CD1c-positive myeloid dendritic cell (primary cell): Measurements from ENCODE around the gene WWC2.
A peak's percentile ranks its signal among the peaks of the same experiment; 100 is the strongest.
"Not testable (repeated sequence)": the region's sequence is repeated elsewhere in the genome, so short reads cannot be mapped to it uniquely, and the experiment has no call there.

Experiments used
- DNase-seq: peaks from one replicate; pipeline ENCODE4 v3.0.0-alpha.2; 2016; ENCODE audit errors: extremely low spot score

WWC2 gene

GRCh38 chr4:183299464-183299863 is 200.4 kb downstream of the WWC2 start:
- DNase-seq = no peak

GRCh38 chr4:183300070-183300469 is 201.0 kb downstream of the WWC2 start:
- no peak for DNase-seq

GRCh38 chr4:183300655-183301054 is 201.6 kb downstream of the WWC2 start:
- DNase-seq = no peak

DNA sequence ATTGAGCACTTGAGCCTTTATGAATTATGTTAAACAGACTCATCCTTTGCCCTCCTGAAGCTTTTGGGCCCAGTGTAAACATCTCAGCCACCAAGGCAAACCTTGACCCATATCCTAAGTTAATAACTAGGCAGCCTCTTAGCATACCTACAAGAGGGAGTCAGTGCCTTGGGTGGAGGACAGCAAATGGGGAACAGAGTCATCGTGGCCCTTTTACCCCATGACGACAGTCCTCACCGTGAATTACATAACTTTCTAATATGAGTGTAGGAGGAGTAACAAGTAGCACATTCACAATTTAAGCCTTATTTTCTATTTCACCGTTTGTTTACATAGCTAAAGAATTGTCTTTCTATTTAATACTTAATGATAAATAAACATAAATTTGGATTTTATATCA is 204.2 kb downstream of the WWC2 start:
- peak; percentile 24 for DNase-seq

DNA sequence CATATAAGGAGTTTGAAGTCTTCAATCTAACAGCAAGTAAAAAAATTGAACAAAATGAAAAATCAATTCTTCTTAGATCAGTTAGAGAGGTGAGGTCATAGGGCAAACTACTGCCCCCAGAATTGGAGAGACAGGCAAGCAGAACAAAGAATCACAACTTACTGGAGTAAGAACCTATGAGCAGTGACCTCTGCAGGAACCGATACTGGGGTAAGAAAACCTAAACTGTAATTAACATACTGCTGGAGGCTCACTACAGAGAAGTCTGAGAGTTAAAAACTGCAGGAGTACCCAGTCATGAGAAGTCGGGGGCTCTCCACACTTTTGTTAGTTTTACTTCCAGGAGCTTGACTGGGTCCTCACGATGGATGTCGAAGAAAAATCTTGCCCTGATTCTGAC is 205.0 kb downstream of the WWC2 start:
- DNase-seq = no peak

GRCh38 chr4:183304538-183304937 is 205.5 kb downstream of the WWC2 start:
- DNase-seq = no peak

- DNase-seq = no peak
Observed at GRCh38 chr4:183306811-183307210, 207.8 kb downstream of the WWC2 start.

DNA sequence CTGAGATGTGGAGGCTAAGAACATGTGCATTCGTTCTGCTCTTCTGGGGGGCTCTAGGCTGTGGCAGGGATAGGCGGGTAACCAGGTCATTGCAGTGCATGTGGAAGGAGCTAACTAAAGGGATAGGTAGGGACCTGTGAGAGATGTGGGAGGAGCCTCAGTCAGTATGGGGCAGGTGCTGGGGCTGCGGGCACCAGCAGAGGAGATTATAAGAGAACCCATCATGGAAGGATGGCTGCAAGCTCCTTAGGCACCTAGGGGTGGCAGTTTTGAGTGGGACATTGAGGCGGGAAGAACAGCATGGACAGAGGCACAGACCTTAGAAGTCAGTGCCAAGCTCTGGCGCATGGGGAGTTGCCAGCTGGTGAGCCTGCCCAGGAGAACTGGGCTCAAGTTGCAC is 213.8 kb downstream of the WWC2 start:
- DNase-seq = no peak

- DNase-seq = no peak
Observed at GRCh38 chr4:183314336-183314735, 215.3 kb downstream of the WWC2 start.

DNA sequence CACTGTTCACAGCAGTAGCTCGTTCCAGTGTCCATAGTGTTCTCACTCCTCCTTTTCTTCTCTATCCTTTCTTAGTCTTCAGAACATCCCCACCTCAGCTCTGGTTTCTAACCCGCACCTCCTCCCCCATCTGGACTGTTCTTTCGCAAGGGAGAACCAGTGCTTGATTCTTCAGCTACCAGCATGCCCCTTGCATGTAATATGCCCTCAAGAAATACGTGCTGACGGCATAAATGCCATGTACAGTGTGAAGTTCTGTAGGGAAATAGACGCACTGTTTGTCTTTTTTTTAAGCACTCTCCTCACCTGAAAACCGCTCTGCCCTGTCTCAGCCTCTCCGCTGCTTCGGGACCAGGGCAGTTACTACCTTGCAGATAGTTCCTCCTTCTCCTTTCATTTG is 215.7 kb downstream of the WWC2 start:
- no peak for DNase-seq

GRCh38 chr4:183318656-183319055 is 219.6 kb downstream of the WWC2 start:
- no peak for DNase-seq

DNA sequence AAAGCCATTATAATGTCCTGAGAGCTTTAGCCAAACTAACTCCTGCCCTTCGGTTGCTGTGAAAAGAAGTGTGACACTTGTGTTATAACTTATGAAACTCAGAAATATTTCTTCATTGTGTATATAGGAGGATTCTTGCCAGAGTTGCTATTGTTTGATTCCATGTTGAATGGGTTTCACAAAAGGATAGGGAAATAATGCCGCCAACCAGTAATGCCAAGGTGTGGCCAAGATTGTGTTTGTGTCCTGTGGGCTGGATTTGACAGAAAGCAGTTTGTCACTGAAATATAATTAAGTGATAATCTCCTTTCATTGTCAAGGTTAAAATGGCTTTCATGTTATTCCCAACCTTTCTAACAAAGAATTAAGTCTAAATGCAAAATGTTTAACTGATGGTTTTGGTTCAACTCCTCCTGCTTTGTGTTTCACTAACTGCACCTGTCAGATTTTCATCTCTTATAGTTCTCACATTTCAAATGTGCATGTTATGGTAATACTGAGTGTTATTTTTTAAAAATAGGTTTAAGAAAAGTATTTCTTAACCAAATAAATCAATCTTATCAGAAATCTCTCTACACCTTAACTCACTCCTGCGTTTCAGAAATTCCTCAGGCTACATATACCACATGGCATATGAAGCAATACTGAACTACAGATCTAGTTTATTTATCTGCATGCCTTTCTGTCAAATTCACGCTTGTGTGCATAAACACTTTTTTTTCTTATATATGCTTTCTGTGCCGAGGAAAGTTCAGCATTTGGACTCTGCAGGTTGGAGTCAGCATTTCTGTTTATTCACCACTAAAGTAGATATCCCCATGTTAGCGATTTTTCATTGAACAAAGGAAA is 221.4 kb downstream of the WWC2 start, which contains the start of gene CLDN22:
Gene CLDN22, minus strand, starts transcription at position 66 of the 849 bp plus-strand sequence. Its CDS starts 58 bp downstream, at position 8.
- no peak for DNase-seq

DNA sequence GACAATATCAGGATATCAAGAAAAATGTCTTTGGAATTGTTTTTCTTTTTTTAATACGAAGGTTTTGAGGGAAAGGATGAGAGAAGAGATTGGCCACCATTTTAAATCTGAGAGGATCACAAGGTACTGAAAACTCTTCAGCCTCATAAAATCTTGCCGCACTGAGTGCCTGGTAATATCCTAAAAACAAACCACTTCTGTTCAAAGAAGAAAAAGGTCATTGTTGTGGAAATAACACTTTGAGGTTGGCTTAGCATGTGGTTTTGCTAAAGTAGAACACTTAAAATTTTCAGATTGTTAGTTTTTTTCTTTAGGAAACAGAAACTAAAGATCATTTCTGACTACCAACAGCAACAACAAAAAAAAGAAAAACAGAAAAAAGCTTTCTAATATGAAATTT is 222.0 kb downstream of the WWC2 start:
- DNase-seq = no peak

DNA sequence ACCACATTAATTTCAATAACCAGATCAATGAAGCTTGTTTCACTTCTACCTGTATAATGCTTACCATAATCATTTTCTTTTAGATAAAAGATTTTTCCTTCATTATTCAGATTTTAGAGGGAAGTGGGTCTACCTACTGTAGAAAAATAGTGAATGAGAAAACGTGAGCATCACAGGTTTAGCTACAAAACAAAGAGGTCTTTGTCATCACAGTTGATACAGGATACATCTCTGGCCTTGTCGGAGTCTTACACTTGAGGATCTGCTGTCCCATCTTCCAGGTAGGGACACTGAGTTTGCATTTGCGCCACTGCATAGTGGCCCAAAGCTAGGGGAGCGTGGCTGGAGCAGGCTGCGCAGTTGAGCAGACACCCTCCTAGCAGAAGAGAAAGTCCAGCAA is 222.5 kb downstream of the WWC2 start:
- DNase-seq = no peak

- no peak for DNase-seq
Observed at GRCh38 chr4:183322326-183322725, 223.3 kb downstream of the WWC2 start, which contains the start of gene CLDN24. Gene CLDN24 (minus strand): TSS chr4:183322426. CDS start chr4:183322426, 0 bp downstream.

- no peak for DNase-seq
Observed at GRCh38 chr4:183323295-183323694, 224.2 kb downstream of the WWC2 start.

- not testable (repeated sequence) for DNase-seq
Observed at GRCh38 chr4:183324056-183324455, 225.0 kb downstream of the WWC2 start.

DNA sequence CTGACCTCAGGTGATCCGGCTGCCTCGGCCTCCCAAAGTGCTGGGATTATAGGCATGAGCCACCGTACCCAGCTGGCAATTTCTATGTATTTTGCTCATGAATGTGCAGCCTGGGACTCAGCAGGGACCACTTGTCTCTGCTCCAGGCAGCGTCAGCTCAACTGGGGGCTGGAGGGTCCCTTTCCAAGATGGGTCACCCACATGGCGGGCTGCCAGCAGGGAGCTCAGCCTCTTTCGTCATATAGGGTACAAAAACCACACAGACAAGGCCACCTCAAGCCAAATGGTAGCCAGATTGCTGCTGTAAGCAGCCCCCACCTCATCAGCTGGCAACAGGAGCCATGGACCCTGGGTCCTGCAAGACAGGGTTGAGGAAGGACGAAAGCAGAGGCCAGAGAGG is 225.6 kb downstream of the WWC2 start:
- no peak for DNase-seq

DNA sequence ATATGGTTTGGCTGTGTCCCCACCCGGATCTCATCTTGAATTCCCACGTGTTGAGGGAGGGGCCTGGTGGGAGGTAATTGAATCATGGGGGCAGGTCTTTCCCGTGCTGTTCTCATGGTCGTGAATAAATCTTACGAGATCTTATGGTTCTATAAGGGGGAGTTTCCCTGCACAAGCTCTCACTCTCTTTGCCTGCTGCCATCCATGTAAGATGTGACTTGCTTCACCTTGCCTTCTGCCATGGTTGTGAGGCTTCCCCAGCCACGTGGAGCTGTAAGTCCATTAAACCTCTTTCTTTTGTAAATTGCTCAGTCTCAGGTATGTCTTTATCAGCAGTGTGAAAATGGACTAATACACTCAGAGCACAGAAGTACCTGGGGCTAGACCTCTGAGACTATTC is 227.3 kb downstream of the WWC2 start:
- not testable (repeated sequence) for DNase-seq

DNA sequence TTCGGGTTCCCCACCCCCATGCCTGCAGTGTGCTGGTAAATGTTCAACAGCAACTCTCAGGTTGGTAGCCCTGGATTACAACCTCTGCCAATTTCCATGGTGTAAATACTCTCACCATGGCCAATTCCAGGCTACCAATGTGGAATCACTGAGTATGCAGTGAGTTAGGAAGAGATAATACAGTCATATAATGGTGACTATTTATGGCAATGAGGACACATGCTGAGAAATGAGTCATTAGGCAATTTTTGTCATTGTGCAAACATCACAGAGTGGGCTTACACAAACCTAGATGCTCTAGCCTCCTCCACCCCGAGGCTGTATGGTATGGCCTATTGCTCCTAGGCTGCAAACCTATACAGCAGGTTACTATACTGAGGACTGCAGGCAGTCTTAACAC is 227.8 kb downstream of the WWC2 start:
- DNase-seq = no peak

- DNase-seq = no peak
Observed at GRCh38 chr4:183327827-183328226, 228.8 kb downstream of the WWC2 start.

DNA sequence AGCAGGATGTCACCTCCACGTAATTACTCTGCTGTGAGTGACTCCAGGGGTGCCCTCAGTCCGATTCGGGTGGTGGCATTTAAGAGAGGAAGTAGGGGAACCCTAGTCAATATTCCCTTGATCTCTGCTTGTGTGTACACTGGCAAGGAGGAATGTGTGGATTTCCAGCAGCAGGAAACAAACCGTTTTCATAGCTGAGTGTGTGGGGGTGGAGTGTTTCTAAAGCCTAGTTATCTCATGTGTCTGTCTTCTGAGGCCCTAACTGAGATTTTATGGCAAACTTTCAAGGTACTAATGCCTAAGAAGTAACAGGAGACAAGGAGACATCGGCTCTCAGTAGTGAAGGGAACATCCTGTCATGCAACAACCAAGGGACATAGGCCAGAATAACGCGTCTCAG is 229.8 kb downstream of the WWC2 start:
- no peak for DNase-seq

- no peak for DNase-seq
Observed at GRCh38 chr4:183329244-183329643, 230.2 kb downstream of the WWC2 start.
